GM12801 (cell line): ENCODE results near the gene AAK1.

ENCODE experiments used
- CTCF ChIP-seq: IDR thresholded peaks from one replicate; pipeline ENCODE4 v1.5.1; 2011; ENCODE audit warnings: control low read depth; ENCODE audit not compliant: insufficient read length; ENCODE audit errors: extremely low read depth

The AAK1 gene

GRCh38 chr2:69416147-69416546, 227.4 kb downstream of the AAK1 start:
- no peak for TF ChIP-seq CTCF
